Effector memory CD8-positive, alpha-beta T cell (primary cell): ENCODE data around the gene PCSK4.
A peak's percentile ranks its signal among the peaks of the same experiment; 100 is the strongest.
"Not testable (repeated sequence)": the region's sequence is repeated elsewhere in the genome, so short reads cannot be mapped to it uniquely, and the experiment has no call there.

ENCODE experiments used
- ATAC-seq: fragments of 150-1000 bp; cut with Tn5 transposase; replicated peaks from 2 replicates; pipeline ENCODE4 v1.10.0; 2021; ENCODE audit warnings: mild to moderate bottlenecking, moderate library complexity
- DNase-seq, 3 experiments: peaks; one replicate each; pipeline ENCODE4 v3.0.0; 2021
- H3K27ac Mint-ChIP-seq, 2 donors: one replicate each; pipeline ENCODE4 v1.8.0; 2022; ENCODE audit warnings: mild to moderate bottlenecking in 2 of 2, mixed read lengths in 2 of 2, moderate library complexity in 2 of 2
- H3K27me3 Mint-ChIP-seq, 2 donors: one replicate each; pipeline ENCODE4 v1.8.0; 2022; ENCODE audit warnings: mixed read lengths in 2 of 2
- H3K36me3 Mint-ChIP-seq: one replicate; pipeline ENCODE4 v1.8.0; 2022; ENCODE audit warnings: mild to moderate bottlenecking, moderate library complexity, mixed read lengths; ENCODE audit not compliant: insufficient read depth
- H3K4me1 Mint-ChIP-seq, 2 donors: one replicate each; pipeline ENCODE4 v1.8.0; 2022; ENCODE audit warnings: low read depth in 2 of 2, mixed read lengths in 2 of 2
- H3K4me3 Mint-ChIP-seq, 2 donors: one replicate each; pipeline ENCODE4 v1.8.0; 2022; ENCODE audit warnings: mild to moderate bottlenecking in 2 of 2, mixed read lengths in 2 of 2, moderate library complexity in 2 of 2
- H3K9me3 Mint-ChIP-seq, 2 donors: one replicate each; pipeline ENCODE4 v1.8.0; 2022; ENCODE audit warnings: mixed read lengths in 2 of 2

Gene PCSK4

GRCh38 chr19:1505991-1506881 lies 16.1 kb upstream of the PCSK4 start:
- DNase-seq (no peak), ATAC-seq (no peak)
- Mint-ChIP-seq H3K36me3 (peaks cover 10% of the 10 kb centered on the region), H3K4me3 (no peak overlapping the region), H3K4me1 (peaks cover 7 to 11% of the 10 kb centered on the region in 2 donors), H3K27me3 (peaks cover 7 to 43% of the 10 kb centered on the region in 2 donors), H3K9me3 (no peaks in the 10 kb centered on the region), H3K27ac (peak overlapping the region; percentile 35 to 56)

GRCh38 chr19:1505012-1505411 lies 14.9 kb upstream of the PCSK4 start:
- DNase-seq (no peak), ATAC-seq (no peak)
- Mint-ChIP-seq H3K27me3 (peaks cover 7 to 38% of the 10 kb centered on the region in 2 donors), H3K36me3 (peaks cover 10% of the 10 kb centered on the region), H3K4me1 (peaks cover 7 to 11% of the 10 kb centered on the region in 2 donors), H3K9me3 (no peaks in the 10 kb centered on the region), H3K27ac (no peak overlapping the region), H3K4me3 (no peak overlapping the region)

GRCh38 chr19:1503925-1504773 lies 14.0 kb upstream of the PCSK4 start:
- Mint-ChIP-seq H3K36me3 (peaks cover 10% of the 10 kb centered on the region), H3K4me3 (no peak overlapping the region), H3K4me1 (peaks cover 7 to 11% of the 10 kb centered on the region in 2 donors), H3K9me3 (no peaks in the 10 kb centered on the region), H3K27ac (no peak overlapping the region), H3K27me3 (peaks cover 7 to 36% of the 10 kb centered on the region in 2 donors)
- no peak for DNase-seq
- no peak for ATAC-seq

- H3K4me3 Mint-ChIP-seq = no peak overlapping the region
- DNase-seq (peak; percentile 43 to 46 (median 46)), ATAC-seq (peak; percentile 11)
- peaks cover 10% of the 10 kb centered on the region for H3K36me3 Mint-ChIP-seq
- H3K4me1 Mint-ChIP-seq = peaks cover 7 to 11% of the 10 kb centered on the region in 2 donors
- H3K9me3 Mint-ChIP-seq = no peaks in the 10 kb centered on the region
- no peak overlapping the region for H3K27ac Mint-ChIP-seq
- H3K27me3 Mint-ChIP-seq = peaks cover 7 to 36% of the 10 kb centered on the region in 2 donors
Observed at GRCh38 chr19:1503089-1503924, 13.2 kb upstream of the PCSK4 start.

GRCh38 chr19:1502433-1503088 lies 12.4 kb upstream of the PCSK4 start:
- H3K9me3 Mint-ChIP-seq = no peaks in the 10 kb centered on the region
- H3K36me3 Mint-ChIP-seq = peaks cover 5% of the 10 kb centered on the region
- DNase-seq = no peak
- peaks cover 8 to 38% of the 10 kb centered on the region in 2 donors for H3K27me3 Mint-ChIP-seq
- ATAC-seq = no peak
- no peak overlapping the region for H3K27ac Mint-ChIP-seq
- H3K4me1 Mint-ChIP-seq = peaks cover 2 to 6% of the 10 kb centered on the region in 2 donors
- no peak overlapping the region for H3K4me3 Mint-ChIP-seq

- no peaks in the 10 kb centered on the region for H3K9me3 Mint-ChIP-seq
- H3K27me3 Mint-ChIP-seq = peaks cover 12 to 47% of the 10 kb centered on the region in 2 donors
- no peak overlapping the region for H3K27ac Mint-ChIP-seq
- H3K36me3 Mint-ChIP-seq = peaks cover 3% of the 10 kb centered on the region
- H3K4me1 Mint-ChIP-seq = peaks cover 0 to 4% of the 10 kb centered on the region in 2 donors
- H3K4me3 Mint-ChIP-seq = no peak overlapping the region
- ATAC-seq = no peak
- DNase-seq = no peak
Observed at GRCh38 chr19:1501200-1501595, 11.0 kb upstream of the PCSK4 start.

- H3K9me3 Mint-ChIP-seq, ATAC-seq, H3K4me1 Mint-ChIP-seq, H3K4me3 Mint-ChIP-seq, H3K36me3 Mint-ChIP-seq, H3K27ac Mint-ChIP-seq, DNase-seq: not testable (repeated sequence)
- peaks cover 12 to 37% of the 10 kb centered on the region in 2 donors for H3K27me3 Mint-ChIP-seq
Observed at GRCh38 chr19:1499231-1499630, 9.1 kb upstream of the PCSK4 start.

GRCh38 chr19:1497578-1498235 lies 7.6 kb upstream of the PCSK4 start:
- H3K27ac Mint-ChIP-seq = no peak overlapping the region
- DNase-seq (no peak), ATAC-seq (no peak)
- peaks cover 0 to under 1% of the 10 kb centered on the region in 2 donors for H3K4me1 Mint-ChIP-seq
- H3K27me3 Mint-ChIP-seq = peaks cover 8 to 24% of the 10 kb centered on the region in 2 donors
- H3K9me3 Mint-ChIP-seq = no peaks in the 10 kb centered on the region
- H3K4me3 Mint-ChIP-seq = no peak overlapping the region
- H3K36me3 Mint-ChIP-seq = no peaks in the 10 kb centered on the region

GRCh38 chr19:1496714-1497577 lies 6.8 kb upstream of the PCSK4 start:
- Mint-ChIP-seq H3K9me3 (no peaks in the 10 kb centered on the region), H3K27me3 (peaks cover 5 to 22% of the 10 kb centered on the region in 2 donors), H3K27ac (no peak overlapping the region)

GRCh38 chr19:1495799-1496713 lies 5.9 kb upstream of the PCSK4 start:
- Mint-ChIP-seq H3K9me3 (no peaks in the 10 kb centered on the region), H3K36me3 (peaks cover 4% of the 10 kb centered on the region), H3K27me3 (peaks cover 5 to 22% of the 10 kb centered on the region in 2 donors), H3K27ac (no peak overlapping the region), H3K4me3 (no peak overlapping the region), H3K4me1 (peaks cover 7 to 10% of the 10 kb centered on the region in 2 donors)
- no peak for DNase-seq
- ATAC-seq = no peak

More at GRCh38 chr19:1496714-1497577, 6.8 kb upstream of the PCSK4 start:
- H3K36me3 Mint-ChIP-seq = peaks cover 3% of the 10 kb centered on the region
- no peak for ATAC-seq
- peaks cover 2 to 6% of the 10 kb centered on the region in 2 donors for H3K4me1 Mint-ChIP-seq
- no peak for DNase-seq
- no peak overlapping the region for H3K4me3 Mint-ChIP-seq
